ENCODE results near the gene SLC25A31. TPM values are rescaled to one million over a fixed set of nuclear protein-coding genes. Genes with fewer than 3 reads are reported as not detected.

SLC25A31 gene
- total and polyA plus RNA-seq, 3 donors from 2014 or later: 23.4 to 92.2 (median 28.1) TPM

DNA sequence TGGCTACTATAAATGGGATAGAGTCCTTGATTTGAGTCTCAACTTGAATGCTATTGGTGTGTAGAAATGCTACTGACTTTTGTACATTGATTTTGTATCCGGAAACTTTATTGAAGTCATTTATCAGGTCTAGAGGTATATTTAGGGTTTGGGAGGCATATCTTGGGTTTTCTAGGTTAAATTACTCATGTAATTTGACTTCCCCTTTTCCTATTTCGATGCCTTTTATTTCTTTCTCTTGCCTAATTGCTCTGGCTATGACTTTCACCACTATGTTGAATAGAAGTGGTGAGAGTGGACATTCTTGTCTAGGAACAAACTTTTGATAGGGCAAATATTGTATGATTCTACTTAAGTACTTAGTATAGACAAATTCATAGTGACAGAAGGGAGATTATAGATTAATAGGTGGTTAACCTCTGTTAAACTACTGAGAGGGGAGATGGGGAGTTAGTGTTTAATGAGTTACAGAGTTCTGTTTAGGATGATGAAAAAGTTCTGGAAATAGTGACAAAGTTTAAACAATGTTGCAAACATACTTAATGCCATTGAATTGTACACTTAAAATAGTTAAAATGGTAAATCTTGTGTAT is 29.1 kb downstream of the SLC25A31 start:
- Histone ChIP-seq H3K36me3 (ENCODE audit: low read depth, missing control alignments) (no peaks in the 10 kb centered on the region), H3K4me1 (no peaks in the 10 kb centered on the region), H3K9me3 (no peaks in the 10 kb centered on the region), H3K27ac (no peak overlapping the region), H3K4me3 (no peak overlapping the region), H3K27me3 (no peaks in the 10 kb centered on the region)
- 75 to 88% methylated on average over 2 of the region's 2 CpGs for WGBS, 2 donors
- no peak for DNase-seq
- no peak for TF ChIP-seq CTCF (IDR thresholded peaks at IDR 0.05)
- no peak for TF ChIP-seq POLR2A (IDR thresholded peaks at IDR 0.05)
- intact Hi-C loops (cut with DNase I; ENCODE audit: low total_unique reads): no loop called here

GRCh38 chr4:127759893-127760292 is 29.7 kb downstream of the SLC25A31 start:
- Histone ChIP-seq H3K27me3 (no peaks in the 10 kb centered on the region), H3K4me1 (no peaks in the 10 kb centered on the region), H3K4me3 (no peak overlapping the region), H3K27ac (no peak overlapping the region), H3K36me3 (ENCODE audit: low read depth, missing control alignments) (no peaks in the 10 kb centered on the region), H3K9me3 (no peaks in the 10 kb centered on the region)
- no peak for DNase-seq
- 81 to 92% methylated on average over 3 of the region's 3 CpGs for WGBS, 2 donors
- TF ChIP-seq POLR2A (IDR thresholded peaks at IDR 0.05) (no peak), CTCF (IDR thresholded peaks at IDR 0.05) (no peak)
- intact Hi-C loops (cut with DNase I; ENCODE audit: low total_unique reads): no loop called here

- no peak for DNase-seq
- Histone ChIP-seq H3K27me3 (no peaks in the 10 kb centered on the region), H3K4me3 (no peak overlapping the region), H3K27ac (no peak overlapping the region), H3K4me1 (no peaks in the 10 kb centered on the region), H3K9me3 (no peaks in the 10 kb centered on the region), H3K36me3 (ENCODE audit: low read depth, missing control alignments) (no peaks in the 10 kb centered on the region)
- intact Hi-C loops (cut with DNase I; ENCODE audit: low total_unique reads): no loop called here
- TF ChIP-seq CTCF (IDR thresholded peaks at IDR 0.05): no peak
- TF ChIP-seq POLR2A (IDR thresholded peaks at IDR 0.05): no peak
- WGBS, 2 donors: 61 to 66% methylated on average over 4 of the region's 4 CpGs
Observed at GRCh38 chr4:127771535-127772275, 41.5 kb downstream of the SLC25A31 start.

GRCh38 chr4:127772769-127773671 is 42.8 kb downstream of the SLC25A31 start:
- H3K27ac ChIP-seq: no peak overlapping the region
- H3K9me3 ChIP-seq: no peaks in the 10 kb centered on the region
- no peaks in the 10 kb centered on the region for H3K4me1 ChIP-seq
- H3K36me3 ChIP-seq (ENCODE audit: low read depth, missing control alignments): no peaks in the 10 kb centered on the region
- no peak overlapping the region for H3K4me3 ChIP-seq
- DNase-seq: no peak
- WGBS, 2 donors: 91 to 92% methylated on average over 10 of the region's 10 CpGs
- TF ChIP-seq CTCF (IDR thresholded peaks at IDR 0.05) (no peak), POLR2A (IDR thresholded peaks at IDR 0.05) (no peak)
- intact Hi-C loops (cut with DNase I; ENCODE audit: low total_unique reads): no loop called here
- no peaks in the 10 kb centered on the region for H3K27me3 ChIP-seq

Measured in testis (tissue), 3 donors.